Fibroblast of skin of back (primary cell): ENCODE data around the gene AP4S1.
"Not testable (repeated sequence)": the region's sequence is repeated elsewhere in the genome, so short reads cannot be mapped to it uniquely, and the experiment has no call there.

Experiments
- DNase-seq: peaks from one replicate; pipeline ENCODE4 v3.0.0-alpha.2; 2013

AP4S1 gene

GRCh38 chr14:31090883-31091764, 65.7 kb downstream of the AP4S1 start:
- DNase-seq = peak; percentile 72

- DNase-seq = no peak
These were observed 66.8 kb downstream of the AP4S1 start for GRCh38 chr14:31092160-31092708.

GRCh38 chr14:31093884-31094839, 68.7 kb downstream of the AP4S1 start:
- DNase-seq = not testable (repeated sequence)

GRCh38 chr14:31095817-31096216, 70.4 kb downstream of the AP4S1 start:
- not testable (repeated sequence) for DNase-seq

- peak; percentile 65 for DNase-seq
These were observed 70.8 kb downstream of the AP4S1 start for GRCh38 chr14:31096255-31096654.

GRCh38 chr14:31097081-31097480, 71.6 kb downstream of the AP4S1 start:
- DNase-seq = no peak

GRCh38 chr14:31106768-31107167, 81.3 kb downstream of the AP4S1 start:
- no peak for DNase-seq

GRCh38 chr14:31109257-31109656, 83.8 kb downstream of the AP4S1 start:
- DNase-seq = no peak

- DNase-seq = no peak
These were observed 85.4 kb downstream of the AP4S1 start for GRCh38 chr14:31110872-31111271.

- DNase-seq = no peak
These were observed 88.3 kb downstream of the AP4S1 start for GRCh38 chr14:31113794-31114193.

GRCh38 chr14:31118892-31119291, 93.4 kb downstream of the AP4S1 start:
- peak; percentile 28 for DNase-seq

GRCh38 chr14:31122098-31122611, 96.7 kb downstream of the AP4S1 start:
- peak; percentile 9 for DNase-seq

- DNase-seq = no peak
These were observed 97.5 kb downstream of the AP4S1 start for GRCh38 chr14:31122921-31123320.

- DNase-seq = peak; percentile 47
These were observed 98.7 kb downstream of the AP4S1 start for GRCh38 chr14:31124197-31124596.

GRCh38 chr14:31125231-31125630, 99.8 kb downstream of the AP4S1 start:
- no peak for DNase-seq

- no peak for DNase-seq
These were observed 101.2 kb downstream of the AP4S1 start for GRCh38 chr14:31126680-31127079.

GRCh38 chr14:31127690-31128089, 102.2 kb downstream of the AP4S1 start:
- no peak for DNase-seq

GRCh38 chr14:31128601-31129526, 103.4 kb downstream of the AP4S1 start:
- DNase-seq = no peak

- DNase-seq = no peak
These were observed 107.7 kb downstream of the AP4S1 start for GRCh38 chr14:31133133-31133532.

- no peak for DNase-seq
These were observed 111.9 kb downstream of the AP4S1 start for GRCh38 chr14:31137214-31137889.

GRCh38 chr14:31138301-31138700, 112.9 kb downstream of the AP4S1 start:
- DNase-seq = no peak
